WTC11 (cell line): ENCODE measurements around the gene FYCO1. TPM values are rescaled to one million over a fixed set of nuclear protein-coding genes. Genes with fewer than 3 reads are reported as not detected.

ENCODE experiments used
- ATAC-seq: fragments of 200-7000 bp; cut with Tn5 transposase; 2 replicates; pipeline ENCODE4 v1.10.0; 2021; ENCODE audit warnings: mild to moderate bottlenecking, moderate library complexity
- CTCF ChIA-PET: fragments of 300-600 bp; sonication (Branson Sonifier 250); formaldehyde crosslinking; loops from one replicate; lab custom pipeline; 2021; ENCODE audit warnings: antibody characterized with exemption; lab: Charles Lee
- POLR2A ChIA-PET: fragments of 350-600 bp; sonication (Branson Sonifier 250); formaldehyde crosslinking; loops from one replicate; lab custom pipeline; 2021; ENCODE audit warnings: antibody characterized with exemption; lab: Charles Lee
- DNase-seq: peaks from one replicate; pipeline ENCODE4 v3.0.0; 2021; ENCODE audit warnings: low spot score
- H3K27ac Mint-ChIP-seq: 2 replicates; pipeline ENCODE4 v1.8.0; 2021; ENCODE audit warnings: mixed read lengths
- H3K27me3 Mint-ChIP-seq: 2 replicates; pipeline ENCODE4 v1.8.0; 2021; ENCODE audit warnings: low read depth, mild to moderate bottlenecking, moderate library complexity, mixed read lengths
- H3K36me3 Mint-ChIP-seq: 2 replicates; pipeline ENCODE4 v1.8.0; 2021; ENCODE audit warnings: mixed read lengths
- H3K4me1 Mint-ChIP-seq: 2 replicates; pipeline ENCODE4 v1.8.0; 2022; ENCODE audit warnings: mixed read lengths
- H3K4me3 Mint-ChIP-seq: 2 replicates; pipeline ENCODE4 v1.8.0; 2021; ENCODE audit warnings: mild to moderate bottlenecking, moderate library complexity, mixed read lengths
- H3K9me3 Mint-ChIP-seq: 2 replicates; pipeline ENCODE4 v1.8.0; 2021; ENCODE audit warnings: mixed read lengths
- ELF4 ChIP-seq: sonication (generic); formaldehyde crosslinking; IDR thresholded peaks from 2 replicates; pipeline ENCODE4 v1.8.1; 2022; ENCODE audit warnings: low read depth, mild to moderate bottlenecking, moderate library complexity, missing genetic modification reagents
- IRF2 ChIP-seq: sonication (generic); formaldehyde crosslinking; IDR thresholded peaks from 2 replicates; pipeline ENCODE4 v1.8.0; 2022; ENCODE audit warnings: low read depth, missing genetic modification reagents, borderline replicate concordance
- JUN ChIP-seq: sonication (generic); formaldehyde crosslinking; IDR thresholded peaks from 2 replicates; pipeline ENCODE4 v1.8.0; 2023; ENCODE audit warnings: mild to moderate bottlenecking, missing genetic modification reagents
- MXD4 ChIP-seq: fragments of 250-450 bp; sonication (Bioruptor Pico); IDR thresholded peaks from 2 replicates; pipeline ENCODE4 v1.8.0; 2021; ENCODE audit warnings: mild to moderate bottlenecking, moderate library complexity, borderline replicate concordance
- NFE2L1 ChIP-seq: sonication (generic); formaldehyde crosslinking; IDR thresholded peaks from 2 replicates; pipeline ENCODE4 v1.8.1; 2023; ENCODE audit warnings: missing genetic modification reagents
- NR2C2 ChIP-seq: sonication (generic); formaldehyde crosslinking; IDR thresholded peaks from 2 replicates; pipeline ENCODE4 v1.8.0; 2022; ENCODE audit warnings: mild to moderate bottlenecking, missing genetic modification reagents
- SMAD4 ChIP-seq: sonication (generic); formaldehyde crosslinking; IDR thresholded peaks from 2 replicates; pipeline ENCODE4 v1.8.0; 2022; ENCODE audit warnings: mild to moderate bottlenecking, missing genetic modification reagents
- SOX15 ChIP-seq: fragments of 250-450 bp; sonication (Bioruptor Pico); IDR thresholded peaks from 2 replicates; pipeline ENCODE4 v1.9.0; 2021; ENCODE audit warnings: mild to moderate bottlenecking
- TEAD1 ChIP-seq: sonication (generic); formaldehyde crosslinking; IDR thresholded peaks from 2 replicates; pipeline ENCODE4 v1.8.0; 2022; ENCODE audit warnings: mild to moderate bottlenecking, missing genetic modification reagents
- ZNF263 ChIP-seq: sonication (generic); formaldehyde crosslinking; IDR thresholded peaks from 2 replicates; pipeline ENCODE4 v1.8.1; 2022; ENCODE audit warnings: low read depth, mild to moderate bottlenecking, moderate library complexity, missing genetic modification reagents
- ZNF317 ChIP-seq: sonication (generic); formaldehyde crosslinking; IDR thresholded peaks from 2 replicates; pipeline ENCODE4 v1.8.1; 2023; ENCODE audit warnings: low read depth, mild to moderate bottlenecking, moderate library complexity, missing genetic modification reagents, borderline replicate concordance
- ZNF423 ChIP-seq: fragments of 250-450 bp; sonication (Bioruptor Pico); IDR thresholded peaks from 2 replicates; pipeline ENCODE4 v2.1.2; 2022; ENCODE audit warnings: mild to moderate bottlenecking, moderate library complexity
- total RNA-seq: library from RNA; stranded (reverse); gene quantifications from 3 replicates; pipeline ENCODE4 v1.2.3, GENCODE V29; 2021
- TF ChIP-seq, protein P1 (sequence below): sonication (generic); formaldehyde crosslinking; IDR thresholded peaks from 2 replicates; pipeline ENCODE4 v1.8.0; 2023; ENCODE audit warnings: missing genetic modification reagents
- TF ChIP-seq, protein P2 (sequence below): sonication (generic); formaldehyde crosslinking; IDR thresholded peaks from 2 replicates; pipeline ENCODE4 v1.8.1; 2023; ENCODE audit warnings: mild to moderate bottlenecking, missing genetic modification reagents, borderline replicate concordance
- TF ChIP-seq, protein P3 (sequence below): sonication (generic); formaldehyde crosslinking; IDR thresholded peaks from 2 replicates; pipeline ENCODE4 v1.8.0; 2022; ENCODE audit warnings: missing genetic modification reagents
- TF ChIP-seq, protein P4 (sequence below): fragments of 250-450 bp; sonication (Bioruptor Pico); IDR thresholded peaks from 2 replicates; pipeline ENCODE4 v1.8.0; 2021; ENCODE audit warnings: mild to moderate bottlenecking
- TF ChIP-seq, protein P5 (sequence below): sonication (generic); formaldehyde crosslinking; IDR thresholded peaks from 2 replicates; pipeline ENCODE4 v1.8.1; 2022; ENCODE audit warnings: low read depth, mild to moderate bottlenecking, moderate library complexity, missing genetic modification reagents, borderline replicate concordance
- TF ChIP-seq, protein P6 (sequence below): sonication (generic); formaldehyde crosslinking; conservative IDR thresholded peaks from 2 replicates; pipeline ENCODE4 v1.8.1; 2022; ENCODE audit warnings: mild to moderate bottlenecking, missing genetic modification reagents

The FYCO1 gene
- total RNA-seq, 1 experiment from 2014 or later: 13.9 TPM

DNA sequence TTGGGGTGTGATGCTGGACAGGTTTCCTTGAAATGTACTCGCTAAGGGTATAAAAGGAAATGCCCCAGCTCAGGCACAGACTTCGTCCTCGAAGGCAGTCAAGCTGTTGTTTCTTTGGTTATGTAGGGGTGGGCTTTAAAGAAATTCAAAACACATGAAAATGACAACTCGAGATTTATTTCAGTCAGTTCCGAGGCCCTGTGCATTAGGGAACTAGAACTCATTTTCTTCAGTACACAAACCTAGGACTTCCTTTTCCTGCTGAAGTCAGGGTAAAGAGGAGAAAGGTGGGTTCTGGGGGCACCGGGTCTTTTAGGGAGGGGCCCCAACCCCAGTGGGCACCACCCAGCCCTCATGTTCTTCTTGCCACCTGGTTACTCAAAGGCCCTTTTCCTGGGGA, 101.6 kb downstream of the FYCO1 start:
- DNase-seq (no peak), ATAC-seq (no peak)
- no peaks in the 10 kb centered on the region for H3K36me3 Mint-ChIP-seq
- ChIA-PET POLR2A (no interaction called here), CTCF (no interaction called here)
- peaks cover 7% of the 10 kb centered on the region for H3K9me3 Mint-ChIP-seq
- peaks cover 2% of the 10 kb centered on the region; the same call in 1 of the 2 replicates for H3K27me3 Mint-ChIP-seq
- TF ChIP-seq MXD4 (CRISPR knock-in tag) (no peak), IRF2 (CRISPR knock-in tag) (no peak), SMAD4 (CRISPR knock-in tag) (no peak), TEAD1 (CRISPR knock-in tag) (no peak), SOX15 (CRISPR knock-in tag) (no peak), ZNF263 (CRISPR knock-in tag) (no peak), ELF4 (CRISPR knock-in tag) (no peak), ZNF317 (no peak), NR2C2 (CRISPR knock-in tag) (no peak), ZNF423 (no peak), JUN (no peak), NFE2L1 (CRISPR knock-in tag) (no peak)
- TF ChIP-seq, protein P1, sequence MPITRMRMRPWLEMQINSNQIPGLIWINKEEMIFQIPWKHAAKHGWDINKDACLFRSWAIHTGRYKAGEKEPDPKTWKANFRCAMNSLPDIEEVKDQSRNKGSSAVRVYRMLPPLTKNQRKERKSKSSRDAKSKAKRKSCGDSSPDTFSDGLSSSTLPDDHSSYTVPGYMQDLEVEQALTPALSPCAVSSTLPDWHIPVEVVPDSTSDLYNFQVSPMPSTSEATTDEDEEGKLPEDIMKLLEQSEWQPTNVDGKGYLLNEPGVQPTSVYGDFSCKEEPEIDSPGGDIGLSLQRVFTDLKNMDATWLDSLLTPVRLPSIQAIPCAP (CRISPR knock-in tag): no peak
- TF ChIP-seq, protein P2, sequence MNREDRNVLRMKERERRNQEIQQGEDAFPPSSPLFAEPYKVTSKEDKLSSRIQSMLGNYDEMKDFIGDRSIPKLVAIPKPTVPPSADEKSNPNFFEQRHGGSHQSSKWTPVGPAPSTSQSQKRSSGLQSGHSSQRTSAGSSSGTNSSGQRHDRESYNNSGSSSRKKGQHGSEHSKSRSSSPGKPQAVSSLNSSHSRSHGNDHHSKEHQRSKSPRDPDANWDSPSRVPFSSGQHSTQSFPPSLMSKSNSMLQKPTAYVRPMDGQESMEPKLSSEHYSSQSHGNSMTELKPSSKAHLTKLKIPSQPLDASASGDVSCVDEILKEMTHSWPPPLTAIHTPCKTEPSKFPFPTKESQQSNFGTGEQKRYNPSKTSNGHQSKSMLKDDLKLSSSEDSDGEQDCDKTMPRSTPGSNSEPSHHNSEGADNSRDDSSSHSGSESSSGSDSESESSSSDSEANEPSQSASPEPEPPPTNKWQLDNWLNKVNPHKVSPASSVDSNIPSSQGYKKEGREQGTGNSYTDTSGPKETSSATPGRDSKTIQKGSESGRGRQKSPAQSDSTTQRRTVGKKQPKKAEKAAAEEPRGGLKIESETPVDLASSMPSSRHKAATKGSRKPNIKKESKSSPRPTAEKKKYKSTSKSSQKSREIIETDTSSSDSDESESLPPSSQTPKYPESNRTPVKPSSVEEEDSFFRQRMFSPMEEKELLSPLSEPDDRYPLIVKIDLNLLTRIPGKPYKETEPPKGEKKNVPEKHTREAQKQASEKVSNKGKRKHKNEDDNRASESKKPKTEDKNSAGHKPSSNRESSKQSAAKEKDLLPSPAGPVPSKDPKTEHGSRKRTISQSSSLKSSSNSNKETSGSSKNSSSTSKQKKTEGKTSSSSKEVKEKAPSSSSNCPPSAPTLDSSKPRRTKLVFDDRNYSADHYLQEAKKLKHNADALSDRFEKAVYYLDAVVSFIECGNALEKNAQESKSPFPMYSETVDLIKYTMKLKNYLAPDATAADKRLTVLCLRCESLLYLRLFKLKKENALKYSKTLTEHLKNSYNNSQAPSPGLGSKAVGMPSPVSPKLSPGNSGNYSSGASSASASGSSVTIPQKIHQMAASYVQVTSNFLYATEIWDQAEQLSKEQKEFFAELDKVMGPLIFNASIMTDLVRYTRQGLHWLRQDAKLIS (CRISPR knock-in tag): no peak
- TF ChIP-seq, protein P3, sequence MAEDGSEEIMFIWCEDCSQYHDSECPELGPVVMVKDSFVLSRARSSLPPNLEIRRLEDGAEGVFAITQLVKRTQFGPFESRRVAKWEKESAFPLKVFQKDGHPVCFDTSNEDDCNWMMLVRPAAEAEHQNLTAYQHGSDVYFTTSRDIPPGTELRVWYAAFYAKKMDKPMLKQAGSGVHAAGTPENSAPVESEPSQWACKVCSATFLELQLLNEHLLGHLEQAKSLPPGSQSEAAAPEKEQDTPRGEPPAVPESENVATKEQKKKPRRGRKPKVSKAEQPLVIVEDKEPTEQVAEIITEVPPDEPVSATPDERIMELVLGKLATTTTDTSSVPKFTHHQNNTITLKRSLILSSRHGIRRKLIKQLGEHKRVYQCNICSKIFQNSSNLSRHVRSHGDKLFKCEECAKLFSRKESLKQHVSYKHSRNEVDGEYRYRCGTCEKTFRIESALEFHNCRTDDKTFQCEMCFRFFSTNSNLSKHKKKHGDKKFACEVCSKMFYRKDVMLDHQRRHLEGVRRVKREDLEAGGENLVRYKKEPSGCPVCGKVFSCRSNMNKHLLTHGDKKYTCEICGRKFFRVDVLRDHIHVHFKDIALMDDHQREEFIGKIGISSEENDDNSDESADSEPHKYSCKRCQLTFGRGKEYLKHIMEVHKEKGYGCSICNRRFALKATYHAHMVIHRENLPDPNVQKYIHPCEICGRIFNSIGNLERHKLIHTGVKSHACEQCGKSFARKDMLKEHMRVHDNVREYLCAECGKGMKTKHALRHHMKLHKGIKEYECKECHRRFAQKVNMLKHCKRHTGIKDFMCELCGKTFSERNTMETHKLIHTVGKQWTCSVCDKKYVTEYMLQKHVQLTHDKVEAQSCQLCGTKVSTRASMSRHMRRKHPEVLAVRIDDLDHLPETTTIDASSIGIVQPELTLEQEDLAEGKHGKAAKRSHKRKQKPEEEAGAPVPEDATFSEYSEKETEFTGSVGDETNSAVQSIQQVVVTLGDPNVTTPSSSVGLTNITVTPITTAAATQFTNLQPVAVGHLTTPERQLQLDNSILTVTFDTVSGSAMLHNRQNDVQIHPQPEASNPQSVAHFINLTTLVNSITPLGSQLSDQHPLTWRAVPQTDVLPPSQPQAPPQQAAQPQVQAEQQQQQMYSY: no peak
- TF ChIP-seq, protein P4, sequence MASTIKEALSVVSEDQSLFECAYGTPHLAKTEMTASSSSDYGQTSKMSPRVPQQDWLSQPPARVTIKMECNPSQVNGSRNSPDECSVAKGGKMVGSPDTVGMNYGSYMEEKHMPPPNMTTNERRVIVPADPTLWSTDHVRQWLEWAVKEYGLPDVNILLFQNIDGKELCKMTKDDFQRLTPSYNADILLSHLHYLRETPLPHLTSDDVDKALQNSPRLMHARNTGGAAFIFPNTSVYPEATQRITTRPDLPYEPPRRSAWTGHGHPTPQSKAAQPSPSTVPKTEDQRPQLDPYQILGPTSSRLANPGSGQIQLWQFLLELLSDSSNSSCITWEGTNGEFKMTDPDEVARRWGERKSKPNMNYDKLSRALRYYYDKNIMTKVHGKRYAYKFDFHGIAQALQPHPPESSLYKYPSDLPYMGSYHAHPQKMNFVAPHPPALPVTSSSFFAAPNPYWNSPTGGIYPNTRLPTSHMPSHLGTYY (CRISPR knock-in tag): no peak
- TF ChIP-seq, protein P5, sequence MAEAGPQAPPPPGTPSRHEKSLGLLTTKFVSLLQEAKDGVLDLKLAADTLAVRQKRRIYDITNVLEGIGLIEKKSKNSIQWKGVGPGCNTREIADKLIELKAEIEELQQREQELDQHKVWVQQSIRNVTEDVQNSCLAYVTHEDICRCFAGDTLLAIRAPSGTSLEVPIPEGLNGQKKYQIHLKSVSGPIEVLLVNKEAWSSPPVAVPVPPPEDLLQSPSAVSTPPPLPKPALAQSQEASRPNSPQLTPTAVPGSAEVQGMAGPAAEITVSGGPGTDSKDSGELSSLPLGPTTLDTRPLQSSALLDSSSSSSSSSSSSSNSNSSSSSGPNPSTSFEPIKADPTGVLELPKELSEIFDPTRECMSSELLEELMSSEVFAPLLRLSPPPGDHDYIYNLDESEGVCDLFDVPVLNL: no peak
- TF ChIP-seq, protein P6, sequence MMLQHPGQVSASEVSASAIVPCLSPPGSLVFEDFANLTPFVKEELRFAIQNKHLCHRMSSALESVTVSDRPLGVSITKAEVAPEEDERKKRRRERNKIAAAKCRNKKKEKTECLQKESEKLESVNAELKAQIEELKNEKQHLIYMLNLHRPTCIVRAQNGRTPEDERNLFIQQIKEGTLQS (CRISPR knock-in tag): no peak
- H3K27ac Mint-ChIP-seq: no peak overlapping the region
- H3K4me1 Mint-ChIP-seq: peaks cover 6% of the 10 kb centered on the region; the same call in 1 of the 2 replicates
- H3K4me3 Mint-ChIP-seq: no peak overlapping the region
